K562 (cell line): Measurements from ENCODE around the gene HS2ST1. TPM values are rescaled to one million over a fixed set of nuclear protein-coding genes. Genes with fewer than 3 reads are reported as not detected.
A peak's percentile ranks its signal among the peaks of the same experiment; 100 is the strongest.
"Not testable (repeated sequence)": the region's sequence is repeated elsewhere in the genome, so short reads cannot be mapped to it uniquely, and the experiment has no call there.

Experiments used
- ATAC-seq: fragments of 200-7000 bp; cut with Tn5 transposase; 3 replicates; pipeline ENCODE4 v1.9.1; 2020; ENCODE audit warnings: moderate library complexity
- BruUV-seq: library from RNA; stranded (reverse); fragments of 400-500 nt; replicated peaks from 2 replicates; lab custom pipeline; 2021; lab: Mats Ljungman, UMichigan
- CTCF ChIA-PET: fragments of 300-600 bp; formaldehyde crosslinking; extraction: SDS; loops from one replicate; lab custom pipeline; 2021; ENCODE audit warnings: low intra/inter-chr PET ratio; lab: Yijun Ruan, JAX
- POLR2A ChIA-PET: fragments of 300-600, 350-650 bp; sonication (Branson Sonifier 250); formaldehyde crosslinking; extraction: SDS; loops from one replicate; lab custom pipeline; 2021; ENCODE audit warnings: antibody characterized with exemption, inconsistent platforms; lab: Yijun Ruan, JAX
- DNase-seq, 4 experiments: peaks; one replicate each; pipeline versions ENCODE4 v3.0.0 to v3.0.0-alpha.2; 2011 to 2018; ENCODE audit warnings: low spot score in 3 of 4, mixed read lengths in 3 of 4; ENCODE audit errors: extremely low read depth in 1 of 4
- FAIRE-seq: peaks from 2 replicates; lab custom pipeline; 2011; peaks lifted over from hg19 to GRCh38; lab: Jason Lieb, UNC
- H2AFZ ChIP-seq: 2 replicates; pipeline ENCODE4 v1.6.0; 2011; ENCODE audit warnings: low read depth, low read length, control low read depth, inconsistent platforms
- H3K27ac ChIP-seq: fragments of 200-600 bp; 3 replicates; pipeline ENCODE4 v1.8.0; 2011; ENCODE audit warnings: low read depth, mild to moderate bottlenecking, control low read depth, inconsistent platforms, low read length, moderate library complexity, mixed read lengths; ENCODE audit errors: extremely low read depth
- H3K27me3 ChIP-seq, 2 experiments: fragments of 300-600 bp in 1 of 2; 2 replicates in 1 of 2; 3 replicates in 1 of 2; pipeline versions ENCODE4 v1.6.0 to v1.8.0; 2011; ENCODE audit warnings: inconsistent platforms in 2 of 2, low read length in 2 of 2, mild to moderate bottlenecking in 1 of 2, mixed read lengths in 1 of 2, moderate library complexity in 1 of 2; ENCODE audit not compliant: control insufficient read depth in 2 of 2, insufficient read depth in 2 of 2
- H3K36me3 ChIP-seq: fragments of 300-600 bp; 3 replicates; pipeline ENCODE4 v1.8.0; 2011; ENCODE audit warnings: mild to moderate bottlenecking, low read length, inconsistent platforms; ENCODE audit not compliant: control insufficient read depth, insufficient read depth
- H3K4me1 ChIP-seq, 2 experiments: fragments of 200-600 bp in 1 of 2; replicated peaks in 1 of 2; 2 replicates in 1 of 2; 3 replicates in 1 of 2; pipeline versions ENCODE4 v1.5.1 to v1.8.0; 2011; ENCODE audit warnings: inconsistent platforms in 2 of 2, low read length in 2 of 2, mild to moderate bottlenecking in 1 of 2, mixed read lengths in 1 of 2, moderate library complexity in 1 of 2; ENCODE audit not compliant: control insufficient read depth in 2 of 2, insufficient read depth in 2 of 2
- H3K4me2 ChIP-seq: 2 replicates; pipeline ENCODE4 v1.6.1; 2011; ENCODE audit warnings: low read length, control low read depth, inconsistent platforms, mixed read lengths; ENCODE audit not compliant: insufficient read depth
- H3K4me3 ChIP-seq: fragments of 200-600 bp; sonication (generic), shearing (Covaris generic); 2 replicates; pipeline ENCODE4 v1.5.1; 2016; ENCODE audit warnings: control low read depth, inconsistent platforms
- H3K79me2 ChIP-seq: fragments of 200-600 bp; 3 replicates; pipeline ENCODE4 v1.8.0; 2011; ENCODE audit warnings: low read length, inconsistent platforms; ENCODE audit not compliant: control insufficient read depth, insufficient read depth
- H3K9ac ChIP-seq, 2 experiments: 2 replicates each; pipeline versions ENCODE4 v1.6.0 to v1.6.1; 2011; ENCODE audit warnings: low read depth in 2 of 2, low read length in 2 of 2, control low read depth in 1 of 2, inconsistent platforms in 1 of 2, mild to moderate bottlenecking in 1 of 2, mixed read lengths in 1 of 2; ENCODE audit not compliant: insufficient read depth in 1 of 2
- H3K9me1 ChIP-seq: one replicate; pipeline ENCODE4 v1.6.0; 2011; ENCODE audit warnings: inconsistent platforms, mild to moderate bottlenecking, low read length, moderate library complexity; ENCODE audit not compliant: control insufficient read depth, insufficient read depth
- H3K9me3 ChIP-seq: replicated peaks from 2 replicates; pipeline ENCODE4 v1.5.1; 2011; ENCODE audit warnings: low read depth, low read length, inconsistent platforms; ENCODE audit not compliant: control insufficient read depth, insufficient read depth
- H4K20me1 ChIP-seq: replicated peaks from 2 replicates; pipeline ENCODE4 v1.6.1; 2011; ENCODE audit warnings: low read length, inconsistent platforms, mixed read lengths; ENCODE audit not compliant: control insufficient read depth, insufficient read depth
- FOSL1 ChIP-seq: fragments of 200-800 bp; sonication (Bioruptor generic); conservative IDR thresholded peaks from 2 replicates; pipeline ENCODE4 v1.6.1; 2016; ENCODE audit warnings: missing genetic modification characterization, missing compliant biosample characterization
- GMEB1 ChIP-seq: fragments of 250-450 bp; sonication (Bioruptor Pico); IDR thresholded peaks from 2 replicates; pipeline ENCODE4 v1.4.0; 2020; ENCODE audit warnings: mild to moderate bottlenecking
- HMG20B ChIP-seq: fragments of 250-450 bp; sonication (Bioruptor Pico); IDR thresholded peaks from 2 replicates; pipeline ENCODE4 v1.5.0; 2021; ENCODE audit warnings: mild to moderate bottlenecking
- SMAD2 ChIP-seq: fragments of 150-350 bp; IDR thresholded peaks from 2 replicates; pipeline ENCODE4 v1.6.1; 2014; ENCODE audit warnings: low read depth, mild to moderate bottlenecking, low read length
- ZEB2 ChIP-seq: fragments of 450-650 bp; IDR thresholded peaks from 2 replicates; pipeline ENCODE4 v1.6.1; 2016
- ZNF316 ChIP-seq: fragments of 450-650 bp; IDR thresholded peaks from 2 replicates; pipeline ENCODE4 v1.6.1; 2016
- ZNF609 ChIP-seq: sonication (generic); formaldehyde crosslinking; IDR thresholded peaks from 2 replicates; pipeline ENCODE4 v1.8.1; 2023; ENCODE audit warnings: missing genetic modification reagents, mild to moderate bottlenecking, borderline replicate concordance
- WGBS: fragments of 100-300 bp; shearing (Covaris generic); methylation state at CpG from one replicate; pipeline ENCODE4 v1.1.6; 2016; ENCODE audit warnings: low coverage, mixed read lengths; ENCODE audit not compliant: insufficient coverage; ENCODE audit errors: missing lambda C conversion rate; 5-methylcytosine and 5-hydroxymethylcytosine counted together
- in situ Hi-C: fragments of 300-500 bp; cut with MboI; formaldehyde crosslinking; loops from 4 replicates; pipeline ENCODE4 v1.15.0; 2018; ENCODE audit warnings: inconsistent platforms, mixed read lengths
- intact Hi-C: fragments of 100-400 bp; cut with micrococcal nuclease; formaldehyde crosslinking; loops from 2 replicates; pipeline ENCODE4 v1.14.2; 2022
- polyA plus RNA-seq, 8 experiments: library from polyadenylated mRNA; depleted of rRNA in 4 of 8; stranded (reverse) in 5 of 8; unstranded in 3 of 8; fragments of >200 nt; fragmentation: Nextera tagmentation in 2 of 8; fragmentation: Illumina TruSeq in 1 of 8; extraction: Ambion mirVana in 2 of 8; extraction: Trizol in 1 of 8; gene quantifications; 2 replicates each; pipeline versions ENCODE4 v1.2.1 to v1.2.3, GENCODE V29; 2011 to 2014; ENCODE audit warnings: inconsistent platforms in 1 of 8, missing spikeins in 1 of 8
- total RNA-seq, 7 experiments: library from RNA; depleted of rRNA in 6 of 7; stranded (reverse); fragments of >200 nt in 6 of 7; fragmentation: Illumina TruSeq in 2 of 7; extraction: Trizol in 2 of 7; gene quantifications; 2 replicates each; pipeline versions ENCODE4 v1.2.1 to v1.2.3, GENCODE V29; 2011 to 2021; ENCODE audit warnings: low replicate concordance in 1 of 7

Gene HS2ST1
- total and polyA plus RNA-seq, 9 of the 15 experiments (the other 6 are each of a cell fraction or from before 2014, with no cell fraction given) = 7.7 to 43.3 (median 25.8) TPM

- H3K36me3 ChIP-seq = peaks cover 18% of the 10 kb centered on the region; the same call in 1 of the 3 replicates
- H3K4me3 ChIP-seq, BruUV-seq, H3K79me2 ChIP-seq, H3K27ac ChIP-seq, ATAC-seq, DNase-seq, H3K4me2 ChIP-seq, H4K20me1 ChIP-seq, CTCF ChIA-PET, H3K9ac ChIP-seq, in situ Hi-C loops, FAIRE-seq, H3K4me1 ChIP-seq, H3K9me3 ChIP-seq, H3K27me3 ChIP-seq, H3K9me1 ChIP-seq, intact Hi-C loops, H2AFZ ChIP-seq: not testable (repeated sequence)
- 94% methylated on average over 4 of the region's 4 CpGs for WGBS
- POLR2A ChIA-PET = interaction anchor here (1.5 to 1.8 kb wide), 2 partner anchors 9 to 47 kb away, joined by 3 to 4 read pairs; partner anchors contain the start of genes HS2ST1 and SELENOF
These were observed 47.2 kb upstream of the HS2ST1 start for GRCh38 chr1:86867278-86867677.

- no peak for FAIRE-seq
- H2AFZ ChIP-seq = no peak overlapping the region
- H3K4me1 ChIP-seq = no peaks in the 10 kb centered on the region
- in situ Hi-C loops (no loop called here), intact Hi-C loops (no loop called here)
- H3K27me3 ChIP-seq = no peaks in the 10 kb centered on the region
- no peaks in the 10 kb centered on the region for H3K79me2 ChIP-seq
- ChIA-PET POLR2A (no interaction called here), CTCF (no interaction called here)
- TF ChIP-seq FOSL1 (tag) (peak; percentile 27; the same call in 1 of the 2 replicates), ZNF609 (no peak), ZNF316 (0 out of 2 replicates have a peak, but pooled peaks have one; percentile 17), HMG20B (CRISPR knock-in tag) (no peak), ZEB2 (no peak), GMEB1 (no peak), SMAD2 (no peak)
- H4K20me1 ChIP-seq = no peaks in the 10 kb centered on the region
- H3K4me2 ChIP-seq = no peak overlapping the region
- ATAC-seq = no peak
- H3K9me3 ChIP-seq = no peaks in the 10 kb centered on the region
- no peaks in the 10 kb centered on the region for H3K9me1 ChIP-seq
- no peak for DNase-seq
- no TSS peak for BruUV-seq
- no peak overlapping the region for H3K9ac ChIP-seq
- WGBS = 100% methylated on average over 1 of the region's 1 CpG
- H3K36me3 ChIP-seq = peaks cover 14% of the 10 kb centered on the region; the same call in 1 of the 3 replicates
- no peak overlapping the region for H3K27ac ChIP-seq
- H3K4me3 ChIP-seq = no peak overlapping the region
These were observed 46.0 kb upstream of the HS2ST1 start for GRCh38 chr1:86868477-86868876.
